GM13977 (cell line): ENCODE results near the gene RREB1.
"Not testable (repeated sequence)": the region's sequence is repeated elsewhere in the genome, so short reads cannot be mapped to it uniquely, and the experiment has no call there.

Experiments
- DNase-seq: peaks from one replicate; pipeline ENCODE4 v3.0.0; 2012; ENCODE audit warnings: low spot score
- CTCF ChIP-seq: IDR thresholded peaks from 2 replicates; pipeline ENCODE4 v1.5.1; 2012; ENCODE audit warnings: mild to moderate bottlenecking, control low read depth; ENCODE audit not compliant: insufficient read depth; ENCODE audit errors: extremely low read depth, missing control alignments
- in situ Hi-C: fragments of 300-500 bp; cut with MboI; formaldehyde crosslinking; loops from one replicate; pipeline ENCODE4 v1.12.0; 2022; ENCODE audit warnings: low sequenced_read_pairs, low pct_unique_long_range_greater_than_20kb, mixed read lengths, inconsistent platforms; ENCODE audit not compliant: unreplicated experiment

The RREB1 gene

GRCh38 chr6:7154341-7155139, 46.8 kb downstream of the RREB1 start:
- peak; percentile 49 for DNase-seq

GRCh38 chr6:7155871-7156579, 48.3 kb downstream of the RREB1 start:
- no peak for TF ChIP-seq CTCF
- in situ Hi-C loops = no loop called here

More at GRCh38 chr6:7154341-7155139, 46.8 kb downstream of the RREB1 start:
- no peak for TF ChIP-seq CTCF
- in situ Hi-C loops = no loop called here

DNA sequence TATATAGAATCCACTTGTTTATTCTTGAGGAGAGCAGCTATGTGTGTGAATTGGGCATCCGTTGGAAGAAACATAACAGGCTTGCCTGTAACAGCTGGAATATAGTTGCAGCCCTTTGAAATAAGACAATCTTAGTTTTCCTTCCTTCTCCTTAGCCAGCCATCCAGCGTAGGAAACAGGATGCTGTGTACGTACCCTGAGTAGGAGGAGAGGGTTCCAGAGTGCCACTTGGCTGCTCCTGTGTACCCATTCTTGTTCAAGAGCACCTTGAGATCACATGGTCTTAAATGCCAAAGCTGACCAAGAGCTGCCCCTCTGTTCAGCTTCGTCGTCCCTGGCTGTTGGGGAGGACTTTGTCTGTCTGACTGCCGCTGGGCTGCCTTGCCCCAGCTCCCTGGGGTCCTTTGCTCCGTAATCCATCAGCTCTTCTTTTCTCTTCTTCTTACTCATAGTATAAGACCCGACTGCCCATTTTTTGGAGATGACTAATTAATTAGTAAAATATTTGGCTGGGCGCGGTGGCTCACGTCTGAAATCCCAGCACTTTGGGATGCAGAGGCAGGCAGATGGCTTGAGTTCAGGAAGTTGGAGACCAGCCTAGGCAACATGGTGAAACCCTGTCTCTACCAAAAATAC, 49.0 kb downstream of the RREB1 start:
- TF ChIP-seq CTCF = no peak
- in situ Hi-C loops = no loop called here
- DNase-seq = no peak

More at GRCh38 chr6:7155871-7156579, 48.3 kb downstream of the RREB1 start:
- DNase-seq = peak; percentile 56

GRCh38 chr6:7157307-7157706, 49.5 kb downstream of the RREB1 start:
- DNase-seq, in situ Hi-C loops: not testable (repeated sequence)

GRCh38 chr6:7157752-7158616, 50.2 kb downstream of the RREB1 start:
- in situ Hi-C loops = no loop called here
- no peak for TF ChIP-seq CTCF
- DNase-seq = no peak

DNA sequence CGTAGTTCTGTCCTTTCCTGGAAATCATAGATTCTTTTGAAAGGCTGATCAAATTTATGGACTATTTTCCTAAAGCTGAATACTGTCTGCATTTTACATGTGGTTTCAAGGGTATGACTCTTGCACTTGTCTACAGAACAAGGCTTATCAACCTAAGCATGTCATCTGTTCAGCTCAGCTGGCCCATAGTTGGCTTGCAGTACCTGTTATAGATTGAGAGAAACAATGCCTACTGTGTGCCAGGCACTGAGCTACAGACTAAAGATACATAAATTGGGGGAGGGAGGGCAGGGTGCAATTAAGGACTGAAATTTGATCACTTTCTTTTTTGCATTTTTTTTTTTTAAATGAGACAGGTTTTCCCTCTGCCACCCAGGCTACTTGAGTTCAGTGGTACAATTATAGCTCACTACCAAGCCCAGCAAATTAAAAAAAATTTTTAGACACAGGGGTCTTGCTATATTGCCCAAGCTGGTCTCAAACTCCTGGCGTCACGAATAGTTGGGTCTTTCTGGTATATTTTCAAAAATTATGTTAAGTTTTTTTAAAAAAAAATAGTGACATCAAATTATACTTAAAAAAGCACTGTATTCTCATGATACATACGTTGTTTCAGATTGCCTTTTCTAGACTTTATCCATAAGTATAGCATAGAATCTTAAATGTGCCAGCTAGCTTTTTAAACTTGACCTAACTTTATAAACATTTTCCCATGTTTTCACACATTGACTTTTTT, 52.2 kb downstream of the RREB1 start:
- DNase-seq = no peak
- in situ Hi-C loops = no loop called here
- no peak for TF ChIP-seq CTCF
